HCT116 (cell line): Measurements from ENCODE around the gene NPR3. TPM values are rescaled to one million over a fixed set of nuclear protein-coding genes. Genes with fewer than 3 reads are reported as not detected.

ENCODE experiments used
- ATAC-seq: fragments of 200-7000 bp; cut with Tn5 transposase; 2 replicates; pipeline ENCODE4 v1.9.1; 2020; ENCODE audit warnings: mild to moderate bottlenecking, moderate library complexity
- BruUV-seq: library from RNA; stranded (reverse); fragments of 400-500 nt; replicated peaks from 2 replicates; lab custom pipeline; 2021; lab: Mats Ljungman, UMichigan
- CTCF ChIA-PET: fragments of 300-600 bp; sonication (Branson Sonifier 250); formaldehyde crosslinking; loops from one replicate; lab custom pipeline; 2021; ENCODE audit warnings: antibody characterized with exemption; lab: Charles Lee
- POLR2A ChIA-PET: fragments of 300-600, 350-600 bp; sonication (Branson Sonifier 250); formaldehyde crosslinking; loops from one replicate; lab custom pipeline; 2021; ENCODE audit warnings: antibody characterized with exemption; lab: Charles Lee
- RAD21 ChIA-PET, 2 experiments: fragments of 300-600 bp; sonication (Branson Sonifier 250); formaldehyde crosslinking; loops; one replicate each; lab custom pipeline; 2023; ENCODE audit warnings: low total read pairs in 2 of 2; ENCODE audit not compliant: uncharacterized antibody in 2 of 2, unreplicated experiment in 2 of 2, low non-redundant PET in 1 of 2; lab: Charles Lee
- DNase-seq: peaks from one replicate; pipeline ENCODE4 v3.0.0-alpha.2; 2010; ENCODE audit warnings: low read depth, low spot score
- H2AFZ ChIP-seq: fragments of 200-600 bp; shearing (Covaris generic), sonication (generic); 2 replicates; pipeline ENCODE4 v1.6.1; 2017; ENCODE audit warnings: low read depth, mixed run types, mixed read lengths, antibody characterized with exemption, low read length; ENCODE audit not compliant: poor library complexity, severe bottlenecking
- H3K27ac ChIP-seq: 2 replicates; pipeline ENCODE4 v1.5.1; 2012; ENCODE audit warnings: low read depth, low read length
- H3K27me3 ChIP-seq: fragments of 200-600 bp; sonication (generic); 2 replicates; pipeline ENCODE4 v1.6.1; 2016; ENCODE audit warnings: mixed run types, low read length, mixed read lengths; ENCODE audit not compliant: insufficient read depth
- H3K36me3 ChIP-seq, 2 experiments: fragments of 200-500 bp in 1 of 2; fragments of 200-600 bp in 1 of 2; sonication (Bioruptor generic) in 1 of 2; sonication (generic) in 1 of 2; 2 replicates each; pipeline versions ENCODE4 v1.5.1 to v1.6.1; 2014 to 2016; ENCODE audit warnings: low read length in 2 of 2, inconsistent platforms in 1 of 2, mixed read lengths in 1 of 2, mixed run types in 1 of 2; ENCODE audit not compliant: insufficient read depth in 2 of 2, control insufficient read depth in 1 of 2
- H3K4me1 ChIP-seq, 2 experiments: fragments of 200-600 bp in 1 of 2; sonication (generic) in 1 of 2; 2 replicates each; pipeline versions ENCODE4 v1.5.1 to v1.6.1; 2012 to 2017; ENCODE audit warnings: low read length in 2 of 2, inconsistent platforms in 1 of 2, mild to moderate bottlenecking in 1 of 2, mixed read lengths in 1 of 2, mixed run types in 1 of 2, moderate library complexity in 1 of 2; ENCODE audit not compliant: insufficient read depth in 2 of 2, control insufficient read depth in 1 of 2
- H3K4me2 ChIP-seq: fragments of 200-600 bp; sonication (generic); 2 replicates; pipeline ENCODE4 v1.6.1; 2017; ENCODE audit warnings: mixed run types, low read length, mixed read lengths
- H3K4me3 ChIP-seq, 2 experiments: fragments of 200-600 bp in 1 of 2; sonication (generic) in 1 of 2; replicated peaks in 1 of 2; 2 replicates each; pipeline ENCODE4 v1.5.1; 2011 to 2016; ENCODE audit warnings: low read length in 2 of 2, control low read depth in 1 of 2, low read depth in 1 of 2, mild to moderate bottlenecking in 1 of 2, mixed read lengths in 1 of 2, mixed run types in 1 of 2
- H3K79me2 ChIP-seq: fragments of 200-600 bp; sonication (generic); 2 replicates; pipeline ENCODE4 v1.6.1; 2017; ENCODE audit warnings: mild to moderate bottlenecking, mixed run types, low read length, moderate library complexity, mixed read lengths; ENCODE audit not compliant: insufficient read depth
- H3K9ac ChIP-seq: fragments of 200-600 bp; sonication (generic); 2 replicates; pipeline ENCODE4 v1.6.1; 2016; ENCODE audit warnings: low read length, mixed read lengths
- H3K9me2 ChIP-seq: fragments of 200-600 bp; sonication (generic), shearing (Covaris generic); 2 replicates; pipeline ENCODE4 v1.6.1; 2017; ENCODE audit warnings: mixed run types, mild to moderate bottlenecking, moderate library complexity; ENCODE audit not compliant: insufficient read depth
- H3K9me3 ChIP-seq, 2 experiments: fragments of 200-500 bp in 1 of 2; fragments of 200-600 bp in 1 of 2; sonication (Bioruptor generic) in 1 of 2; sonication (generic) in 1 of 2; 2 replicates each; pipeline ENCODE4 v1.6.1; 2014 to 2017; ENCODE audit warnings: low read length in 2 of 2, mixed read lengths in 2 of 2, inconsistent platforms in 1 of 2, low read depth in 1 of 2, mild to moderate bottlenecking in 1 of 2, mixed run types in 1 of 2, moderate library complexity in 1 of 2; ENCODE audit not compliant: control insufficient read depth in 1 of 2, insufficient read depth in 1 of 2
- H4K20me1 ChIP-seq: fragments of 200-600 bp; sonication (generic), shearing (Covaris generic); 2 replicates; pipeline ENCODE4 v1.6.1; 2017; ENCODE audit warnings: mixed run types, mild to moderate bottlenecking, moderate library complexity; ENCODE audit not compliant: insufficient read depth
- CBX3 ChIP-seq: IDR thresholded peaks from 2 replicates; pipeline ENCODE4 v1.6.1; 2012; ENCODE audit warnings: low read depth
- CEBPB ChIP-seq: IDR thresholded peaks from 2 replicates; pipeline ENCODE4 v1.6.1; 2012; ENCODE audit warnings: low read depth
- EZH2phosphoT487 ChIP-seq: fragments of 200-600 bp; IDR thresholded peaks from 2 replicates; pipeline ENCODE4 v1.6.1; 2018; ENCODE audit warnings: antibody characterized with exemption, borderline replicate concordance
- JUND ChIP-seq: IDR thresholded peaks from 2 replicates; pipeline ENCODE4 v1.6.1; 2012
- POLR2AphosphoS5 ChIP-seq: IDR thresholded peaks from 2 replicates; pipeline ENCODE4 v1.6.1; 2011; ENCODE audit warnings: mild to moderate bottlenecking, low read depth, low read length, moderate library complexity
- RAD21 ChIP-seq: IDR thresholded peaks from 2 replicates; pipeline ENCODE4 v1.6.1; 2012; ENCODE audit warnings: low read depth, mild to moderate bottlenecking
- YY1 ChIP-seq: IDR thresholded peaks from 2 replicates; pipeline ENCODE4 v1.6.1; 2011; ENCODE audit warnings: low read length, low read depth, moderate library complexity, mild to moderate bottlenecking; ENCODE audit not compliant: insufficient replicate concordance; ENCODE audit errors: extremely low read depth
- ZFX ChIP-seq: fragments of 450-650 bp; IDR thresholded peaks from 2 replicates; pipeline ENCODE4 v1.6.1; 2017
- ZNF274 ChIP-seq: fragments of 200-500 bp; sonication (Bioruptor generic); IDR thresholded peaks from 2 replicates; pipeline ENCODE4 v1.6.1; 2014; ENCODE audit warnings: mild to moderate bottlenecking, low read depth, low read length, inconsistent platforms
- intact Hi-C: fragments of 100-400 bp; cut with micrococcal nuclease; formaldehyde crosslinking; loops from 2 replicates; pipeline ENCODE4 v1.10.0; 2022
- total RNA-seq: library from RNA; stranded (reverse); gene quantifications from one replicate; pipeline ENCODE4 v1.2.1, GENCODE V29; 2021; ENCODE audit not compliant: unreplicated experiment
- TF ChIP-seq, protein P1 (sequence below): IDR thresholded peaks from 2 replicates; pipeline ENCODE4 v1.6.1; 2011; ENCODE audit warnings: mild to moderate bottlenecking, low read length, moderate library complexity; ENCODE audit not compliant: insufficient replicate concordance; ENCODE audit errors: extremely low read depth
- TF ChIP-seq, protein P2 (sequence below): IDR thresholded peaks from 2 replicates; pipeline ENCODE4 v1.6.1; 2012
- TF ChIP-seq, protein P3 (sequence below), 3 experiments: fragments of 200-600 bp in 1 of 3; sonication (generic) in 1 of 3; IDR thresholded peaks in 2 of 3; conservative IDR thresholded peaks in 1 of 3; 2 replicates each; pipeline ENCODE4 v1.5.1; 2012 to 2017; ENCODE audit warnings: low read depth in 2 of 3, low read length in 2 of 3, antibody characterized with exemption in 1 of 3, borderline replicate concordance in 1 of 3, control low read depth in 1 of 3, mild to moderate bottlenecking in 1 of 3, mixed read lengths in 1 of 3, mixed run types in 1 of 3, moderate library complexity in 1 of 3; ENCODE audit not compliant: insufficient read depth in 1 of 3
- TF ChIP-seq, protein P4 (sequence below): IDR thresholded peaks from 2 replicates; pipeline ENCODE4 v1.6.1; 2012; ENCODE audit warnings: low read depth

The NPR3 gene
- total RNA-seq, 1 experiment from 2014 or later: 0.39 TPM

DNA sequence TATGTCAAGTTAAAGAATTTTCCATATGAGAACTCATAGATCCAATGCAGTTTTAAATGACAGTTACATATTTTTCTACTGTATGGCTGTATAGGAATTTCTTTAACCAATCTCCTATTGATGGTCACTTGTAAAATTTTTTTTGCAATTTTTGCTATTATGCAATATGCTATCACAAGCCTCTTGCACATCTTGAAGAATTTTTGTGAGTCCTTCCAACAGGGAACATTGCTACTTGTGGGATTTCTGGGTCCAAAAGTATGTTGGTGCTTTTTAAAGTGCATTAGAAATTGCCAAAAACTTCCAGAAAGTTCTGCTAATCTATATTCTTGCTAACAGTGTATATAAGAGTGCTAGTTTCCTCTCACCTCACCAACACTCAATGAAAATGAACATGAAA is 65.1 kb downstream of the NPR3 start:
- Histone ChIP-seq H3K27ac (no peak overlapping the region), H3K9me2 (no peaks in the 10 kb centered on the region), H3K4me2 (no peak overlapping the region), H3K4me3 (no peak overlapping the region), H3K79me2 (no peaks in the 10 kb centered on the region), H4K20me1 (no peaks in the 10 kb centered on the region), H3K9ac (no peak overlapping the region), H3K4me1 (no peaks in the 10 kb centered on the region), H3K9me3 (no peaks in the 10 kb centered on the region), H3K36me3 (no peaks in the 10 kb centered on the region), H2AFZ (no peak overlapping the region), H3K27me3 (no peaks in the 10 kb centered on the region)
- CTCF ChIA-PET: no interaction called here
- intact Hi-C loops: no loop called here
- TF ChIP-seq JUND (no peak), ZNF274 (no peak), ZFX (no peak), CEBPB (no peak), RAD21 (no peak), CBX3 (no peak)
- TF ChIP-seq, protein P1, sequence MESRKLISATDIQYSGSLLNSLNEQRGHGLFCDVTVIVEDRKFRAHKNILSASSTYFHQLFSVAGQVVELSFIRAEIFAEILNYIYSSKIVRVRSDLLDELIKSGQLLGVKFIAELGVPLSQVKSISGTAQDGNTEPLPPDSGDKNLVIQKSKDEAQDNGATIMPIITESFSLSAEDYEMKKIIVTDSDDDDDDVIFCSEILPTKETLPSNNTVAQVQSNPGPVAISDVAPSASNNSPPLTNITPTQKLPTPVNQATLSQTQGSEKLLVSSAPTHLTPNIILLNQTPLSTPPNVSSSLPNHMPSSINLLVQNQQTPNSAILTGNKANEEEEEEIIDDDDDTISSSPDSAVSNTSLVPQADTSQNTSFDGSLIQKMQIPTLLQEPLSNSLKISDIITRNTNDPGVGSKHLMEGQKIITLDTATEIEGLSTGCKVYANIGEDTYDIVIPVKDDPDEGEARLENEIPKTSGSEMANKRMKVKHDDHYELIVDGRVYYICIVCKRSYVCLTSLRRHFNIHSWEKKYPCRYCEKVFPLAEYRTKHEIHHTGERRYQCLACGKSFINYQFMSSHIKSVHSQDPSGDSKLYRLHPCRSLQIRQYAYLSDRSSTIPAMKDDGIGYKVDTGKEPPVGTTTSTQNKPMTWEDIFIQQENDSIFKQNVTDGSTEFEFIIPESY: no peak
- TF ChIP-seq, protein P2, sequence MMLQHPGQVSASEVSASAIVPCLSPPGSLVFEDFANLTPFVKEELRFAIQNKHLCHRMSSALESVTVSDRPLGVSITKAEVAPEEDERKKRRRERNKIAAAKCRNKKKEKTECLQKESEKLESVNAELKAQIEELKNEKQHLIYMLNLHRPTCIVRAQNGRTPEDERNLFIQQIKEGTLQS: no peak
- POLR2A ChIA-PET: no interaction called here
- DNase-seq (no peak), ATAC-seq (no peak)
- BruUV-seq: no TSS peak
- RAD21 ChIA-PET: no interaction called here

DNA sequence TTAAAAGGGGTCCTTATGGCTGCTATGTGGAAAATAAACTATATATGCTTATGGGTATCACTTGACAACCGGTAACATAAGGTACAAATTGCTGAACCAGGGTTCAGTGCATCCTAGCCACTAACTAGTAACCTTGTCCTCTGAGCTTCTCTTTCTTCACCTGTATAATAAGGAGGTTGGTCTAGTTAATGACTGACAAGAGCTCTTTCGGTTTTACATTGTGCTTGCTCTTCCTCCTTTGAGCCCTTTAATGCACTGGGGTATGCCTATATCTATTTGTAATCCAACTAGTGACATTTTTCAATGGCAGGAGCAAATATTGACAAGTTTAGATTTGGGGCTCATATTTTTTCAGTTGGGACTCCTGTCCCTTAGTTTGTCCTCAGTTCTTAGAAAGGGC is 66.1 kb downstream of the NPR3 start:
- ATAC-seq (no peak), DNase-seq (no peak)
- TF ChIP-seq EZH2phosphoT487 (no peak), YY1 (no peak), POLR2AphosphoS5 (no peak)
- TF ChIP-seq, protein P2: no peak
- TF ChIP-seq, protein P3, sequence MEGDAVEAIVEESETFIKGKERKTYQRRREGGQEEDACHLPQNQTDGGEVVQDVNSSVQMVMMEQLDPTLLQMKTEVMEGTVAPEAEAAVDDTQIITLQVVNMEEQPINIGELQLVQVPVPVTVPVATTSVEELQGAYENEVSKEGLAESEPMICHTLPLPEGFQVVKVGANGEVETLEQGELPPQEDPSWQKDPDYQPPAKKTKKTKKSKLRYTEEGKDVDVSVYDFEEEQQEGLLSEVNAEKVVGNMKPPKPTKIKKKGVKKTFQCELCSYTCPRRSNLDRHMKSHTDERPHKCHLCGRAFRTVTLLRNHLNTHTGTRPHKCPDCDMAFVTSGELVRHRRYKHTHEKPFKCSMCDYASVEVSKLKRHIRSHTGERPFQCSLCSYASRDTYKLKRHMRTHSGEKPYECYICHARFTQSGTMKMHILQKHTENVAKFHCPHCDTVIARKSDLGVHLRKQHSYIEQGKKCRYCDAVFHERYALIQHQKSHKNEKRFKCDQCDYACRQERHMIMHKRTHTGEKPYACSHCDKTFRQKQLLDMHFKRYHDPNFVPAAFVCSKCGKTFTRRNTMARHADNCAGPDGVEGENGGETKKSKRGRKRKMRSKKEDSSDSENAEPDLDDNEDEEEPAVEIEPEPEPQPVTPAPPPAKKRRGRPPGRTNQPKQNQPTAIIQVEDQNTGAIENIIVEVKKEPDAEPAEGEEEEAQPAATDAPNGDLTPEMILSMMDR (IDR thresholded peaks at IDR 0.05 in 2 of 3, conservative IDR thresholded peaks at IDR 0.05 in 1 of 3; ENCODE audit: borderline replicate concordance in 1 of 3, insufficient read depth in 1 of 3, low read depth in 2 of 3, low read length in 2 of 3): no peak
- TF ChIP-seq, protein P4, sequence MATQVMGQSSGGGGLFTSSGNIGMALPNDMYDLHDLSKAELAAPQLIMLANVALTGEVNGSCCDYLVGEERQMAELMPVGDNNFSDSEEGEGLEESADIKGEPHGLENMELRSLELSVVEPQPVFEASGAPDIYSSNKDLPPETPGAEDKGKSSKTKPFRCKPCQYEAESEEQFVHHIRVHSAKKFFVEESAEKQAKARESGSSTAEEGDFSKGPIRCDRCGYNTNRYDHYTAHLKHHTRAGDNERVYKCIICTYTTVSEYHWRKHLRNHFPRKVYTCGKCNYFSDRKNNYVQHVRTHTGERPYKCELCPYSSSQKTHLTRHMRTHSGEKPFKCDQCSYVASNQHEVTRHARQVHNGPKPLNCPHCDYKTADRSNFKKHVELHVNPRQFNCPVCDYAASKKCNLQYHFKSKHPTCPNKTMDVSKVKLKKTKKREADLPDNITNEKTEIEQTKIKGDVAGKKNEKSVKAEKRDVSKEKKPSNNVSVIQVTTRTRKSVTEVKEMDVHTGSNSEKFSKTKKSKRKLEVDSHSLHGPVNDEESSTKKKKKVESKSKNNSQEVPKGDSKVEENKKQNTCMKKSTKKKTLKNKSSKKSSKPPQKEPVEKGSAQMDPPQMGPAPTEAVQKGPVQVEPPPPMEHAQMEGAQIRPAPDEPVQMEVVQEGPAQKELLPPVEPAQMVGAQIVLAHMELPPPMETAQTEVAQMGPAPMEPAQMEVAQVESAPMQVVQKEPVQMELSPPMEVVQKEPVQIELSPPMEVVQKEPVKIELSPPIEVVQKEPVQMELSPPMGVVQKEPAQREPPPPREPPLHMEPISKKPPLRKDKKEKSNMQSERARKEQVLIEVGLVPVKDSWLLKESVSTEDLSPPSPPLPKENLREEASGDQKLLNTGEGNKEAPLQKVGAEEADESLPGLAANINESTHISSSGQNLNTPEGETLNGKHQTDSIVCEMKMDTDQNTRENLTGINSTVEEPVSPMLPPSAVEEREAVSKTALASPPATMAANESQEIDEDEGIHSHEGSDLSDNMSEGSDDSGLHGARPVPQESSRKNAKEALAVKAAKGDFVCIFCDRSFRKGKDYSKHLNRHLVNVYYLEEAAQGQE: no peak
- Histone ChIP-seq H3K36me3 (no peaks in the 10 kb centered on the region), H3K27me3 (no peaks in the 10 kb centered on the region), H3K4me1 (no peaks in the 10 kb centered on the region), H2AFZ (no peak overlapping the region), H3K9me2 (no peaks in the 10 kb centered on the region), H3K27ac (no peak overlapping the region), H3K79me2 (no peaks in the 10 kb centered on the region), H3K4me2 (no peak overlapping the region), H3K4me3 (no peak overlapping the region), H3K9ac (no peak overlapping the region), H4K20me1 (no peaks in the 10 kb centered on the region), H3K9me3 (no peaks in the 10 kb centered on the region)
- ChIA-PET POLR2A (no interaction called here), CTCF (no interaction called here), RAD21 (no interaction called here)
- intact Hi-C loops: no loop called here
- no TSS peak for BruUV-seq
